Measurements from ENCODE around the gene TSPEAR.

- TF ChIP-seq CTCF (IDR thresholded peaks at IDR 0.05) = no peak
- TF ChIP-seq ZFX (IDR thresholded peaks at IDR 0.05; ENCODE audit: borderline replicate concordance) = no peak
Observed at GRCh38 chr21:44511938-44512275, 199.5 kb downstream of the TSPEAR start.

Measured in 22Rv1 (cell line).